Measurements from ENCODE around the gene KREMEN2.
"Not testable (repeated sequence)": the region's sequence is repeated elsewhere in the genome, so short reads cannot be mapped to it uniquely, and the experiment has no call there.

Gene KREMEN2, protein sequence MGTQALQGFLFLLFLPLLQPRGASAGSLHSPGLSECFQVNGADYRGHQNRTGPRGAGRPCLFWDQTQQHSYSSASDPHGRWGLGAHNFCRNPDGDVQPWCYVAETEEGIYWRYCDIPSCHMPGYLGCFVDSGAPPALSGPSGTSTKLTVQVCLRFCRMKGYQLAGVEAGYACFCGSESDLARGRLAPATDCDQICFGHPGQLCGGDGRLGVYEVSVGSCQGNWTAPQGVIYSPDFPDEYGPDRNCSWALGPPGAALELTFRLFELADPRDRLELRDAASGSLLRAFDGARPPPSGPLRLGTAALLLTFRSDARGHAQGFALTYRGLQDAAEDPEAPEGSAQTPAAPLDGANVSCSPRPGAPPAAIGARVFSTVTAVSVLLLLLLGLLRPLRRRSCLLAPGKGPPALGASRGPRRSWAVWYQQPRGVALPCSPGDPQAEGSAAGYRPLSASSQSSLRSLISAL

DNA sequence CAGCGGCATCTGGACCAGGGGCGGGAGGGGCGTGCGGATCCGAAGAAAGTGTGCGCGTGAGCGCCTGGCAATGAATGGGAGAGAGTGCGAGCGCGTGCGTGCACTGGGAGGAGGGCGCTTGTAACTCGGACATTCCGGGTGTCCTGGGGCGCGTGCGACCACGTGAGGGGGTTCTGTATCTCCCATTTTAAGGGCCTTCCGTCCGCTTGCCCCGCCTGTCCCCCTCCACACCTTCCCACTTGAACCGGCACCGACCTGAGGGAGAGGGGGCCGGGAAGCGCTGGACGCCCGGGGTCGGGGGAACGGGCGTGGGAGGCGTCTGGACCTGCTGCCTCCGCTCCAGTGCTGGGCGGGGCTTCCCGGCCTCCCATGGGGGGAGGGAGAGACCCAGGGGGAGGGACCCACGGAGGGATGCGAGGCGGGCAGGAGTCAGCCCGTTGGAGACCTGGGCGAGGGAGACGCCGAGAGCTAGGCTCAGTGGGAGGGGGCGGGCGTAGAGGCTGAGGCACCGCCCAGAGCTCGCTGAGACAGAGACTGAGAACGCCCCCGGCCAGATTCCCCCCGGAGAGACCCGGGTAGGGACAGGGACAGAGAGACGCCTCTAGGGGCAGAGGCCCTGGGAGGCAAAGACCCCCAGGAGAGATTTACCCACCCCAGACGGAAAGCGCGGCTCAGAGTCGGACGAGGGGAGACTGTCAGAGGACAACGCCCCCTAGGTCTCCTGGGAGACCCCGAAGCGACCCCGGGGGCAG is at the start of gene KREMEN2:
Gene KREMEN2 (plus strand): TSS at position 553 of the 752 bp plus-strand sequence. CDS start 246 bp downstream, outside the sequence.
- no peak for DNase-seq (ENCODE audit: low spot score)

DNA sequence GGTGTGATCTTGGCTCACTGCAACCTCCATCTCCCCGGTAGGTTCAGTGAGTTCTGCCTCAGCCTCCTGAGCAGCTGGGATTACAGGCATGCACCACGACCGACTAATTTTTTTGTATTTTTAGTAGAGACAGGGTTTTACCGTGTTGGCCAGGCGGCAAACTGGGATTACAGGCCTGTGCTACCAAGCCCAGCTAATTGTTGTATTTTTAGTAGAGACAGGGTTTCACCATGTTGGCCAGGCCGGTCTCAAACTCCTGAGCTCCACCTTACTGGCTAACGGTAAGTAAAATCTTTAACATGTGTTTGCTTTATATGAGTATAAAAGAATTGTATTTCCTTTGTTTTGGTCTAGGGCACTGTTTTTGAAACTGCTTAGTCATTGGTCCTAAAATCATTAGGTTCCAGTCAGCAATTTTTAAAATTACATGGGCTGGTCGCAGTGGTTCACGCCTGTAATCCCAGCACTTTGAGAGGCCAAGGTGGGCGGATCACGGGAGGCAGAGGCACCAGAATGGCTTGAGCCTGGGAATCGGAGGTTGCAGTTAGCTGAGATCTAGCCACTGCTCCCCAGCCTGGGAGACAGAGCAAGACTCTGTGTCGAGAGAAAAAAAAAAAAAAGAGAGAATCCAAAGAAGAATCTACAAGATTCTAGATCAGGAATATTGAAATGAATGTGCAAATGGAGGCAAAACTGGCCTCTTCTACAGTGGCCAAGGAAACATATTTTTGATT is 48.7 kb upstream of the KREMEN2 start:
- no peak for DNase-seq (ENCODE audit: low spot score)

DNA sequence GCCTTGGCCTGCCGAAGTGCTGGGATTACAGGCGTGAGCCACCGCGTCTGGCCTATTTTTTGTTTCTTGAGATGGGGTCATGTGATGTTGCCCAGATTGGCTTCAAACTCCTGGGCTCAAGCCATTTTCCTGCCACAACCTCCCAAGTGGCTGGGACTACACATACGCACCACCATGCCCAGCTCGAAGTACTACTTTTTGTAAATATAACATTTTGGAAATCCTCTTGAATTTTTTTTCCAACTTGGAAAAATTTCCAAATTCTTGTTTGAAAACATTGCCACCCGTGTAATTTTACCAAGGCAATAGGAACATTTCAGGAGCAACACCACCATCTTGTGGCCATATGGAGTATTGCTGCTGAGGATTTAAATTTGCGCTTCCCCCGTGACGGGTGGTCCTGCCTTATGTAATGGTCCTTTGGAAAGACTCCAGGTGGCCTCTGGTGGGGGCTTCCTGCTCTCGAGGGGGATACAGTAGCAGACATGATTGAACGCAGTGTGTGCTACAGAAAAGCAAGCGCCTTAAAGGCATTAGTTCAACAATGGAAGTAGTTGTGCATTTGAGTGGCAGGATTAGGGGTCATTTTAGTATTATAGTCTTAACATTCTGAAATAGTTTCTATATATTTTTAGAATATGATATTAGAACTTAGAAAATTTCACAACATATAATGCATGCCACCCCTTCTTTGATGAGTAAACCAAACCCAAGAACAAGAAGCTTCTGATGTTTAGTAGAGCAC is 44.4 kb upstream of the KREMEN2 start:
- peak; percentile 73 for DNase-seq (ENCODE audit: low spot score)

DNA sequence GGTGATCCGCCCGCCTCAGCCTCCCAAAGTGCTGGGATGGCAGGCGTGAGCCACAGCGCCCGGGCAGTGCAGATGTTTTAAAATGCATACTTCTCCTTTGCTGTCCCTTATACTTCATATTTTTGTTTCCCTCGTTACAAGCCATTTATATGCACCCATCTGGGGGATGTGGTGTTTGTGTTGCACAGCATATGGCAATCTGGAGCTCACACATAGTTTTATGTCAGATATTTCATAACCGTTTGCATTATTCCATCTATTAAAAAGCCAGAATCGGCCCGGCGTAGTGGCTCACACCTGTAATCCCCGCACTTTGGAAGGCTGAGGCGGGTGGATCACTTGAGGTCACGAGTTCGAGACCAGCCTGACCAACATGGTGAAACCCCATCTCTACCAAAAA is 40.6 kb upstream of the KREMEN2 start:
- DNase-seq (ENCODE audit: low spot score), result no peak

DNA sequence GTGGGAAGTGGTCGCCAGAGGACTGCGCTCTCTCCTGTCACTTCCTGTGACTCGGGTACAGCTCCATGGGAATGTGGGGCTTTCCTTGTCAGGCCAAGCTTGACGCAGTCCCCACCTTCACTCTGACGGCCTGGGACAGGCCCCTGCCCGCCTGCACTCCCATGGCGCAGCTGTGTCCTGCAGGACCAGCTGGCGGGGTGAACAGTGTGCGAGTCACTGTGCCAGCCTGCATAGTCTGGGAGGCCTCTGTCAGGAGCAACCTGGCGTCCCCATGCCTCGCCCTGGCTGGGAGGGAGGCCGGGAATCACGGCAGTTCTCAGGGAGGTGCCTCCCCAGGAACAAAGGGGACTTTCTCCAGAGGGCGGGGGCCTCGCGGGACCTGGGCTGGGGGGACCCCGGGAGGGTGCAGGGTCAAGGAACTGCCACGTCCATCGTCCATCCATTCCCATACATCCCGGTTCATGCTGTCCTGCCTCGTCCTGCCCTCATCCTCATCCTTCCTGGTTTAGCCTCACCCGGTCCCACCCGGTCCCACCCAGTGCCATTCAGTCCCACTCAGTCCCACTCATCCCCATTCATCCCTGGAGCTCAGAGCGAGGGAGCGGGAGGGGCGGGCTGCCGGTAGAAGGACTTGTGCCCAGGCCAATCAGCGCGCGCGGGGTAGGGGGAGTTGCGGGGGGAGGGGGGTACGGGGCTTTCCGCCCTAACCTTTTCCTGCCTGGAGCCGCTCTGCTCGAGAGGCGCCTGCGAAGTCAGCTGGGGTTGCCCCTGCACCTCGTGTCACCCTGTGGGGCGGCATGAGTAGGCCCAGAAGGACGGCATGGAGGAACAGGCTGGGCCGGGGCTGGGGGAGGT is 38.9 kb upstream of the KREMEN2 start:
- DNase-seq (ENCODE audit: low spot score), result no peak

GRCh38 chr16:2925951-2926649 is 38.0 kb upstream of the KREMEN2 start:
- no peak for DNase-seq (ENCODE audit: low spot score)

DNA sequence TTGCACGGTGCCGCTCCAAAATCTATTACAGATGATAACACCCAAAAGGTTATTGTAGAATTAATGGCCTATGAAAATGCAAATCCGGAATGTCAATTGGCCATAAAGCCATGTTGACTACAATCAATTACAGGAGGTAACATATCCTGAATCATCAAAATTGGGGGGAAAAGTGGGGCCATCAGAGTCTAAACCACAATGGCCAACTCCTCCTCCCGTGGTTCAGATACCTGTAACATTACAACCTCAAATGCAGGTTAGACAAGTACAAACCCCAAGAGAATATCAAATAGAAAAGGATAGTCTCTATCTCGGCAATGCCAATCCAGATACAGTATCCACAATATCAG is 37.5 kb upstream of the KREMEN2 start:
- no peak for DNase-seq (ENCODE audit: low spot score)

DNA sequence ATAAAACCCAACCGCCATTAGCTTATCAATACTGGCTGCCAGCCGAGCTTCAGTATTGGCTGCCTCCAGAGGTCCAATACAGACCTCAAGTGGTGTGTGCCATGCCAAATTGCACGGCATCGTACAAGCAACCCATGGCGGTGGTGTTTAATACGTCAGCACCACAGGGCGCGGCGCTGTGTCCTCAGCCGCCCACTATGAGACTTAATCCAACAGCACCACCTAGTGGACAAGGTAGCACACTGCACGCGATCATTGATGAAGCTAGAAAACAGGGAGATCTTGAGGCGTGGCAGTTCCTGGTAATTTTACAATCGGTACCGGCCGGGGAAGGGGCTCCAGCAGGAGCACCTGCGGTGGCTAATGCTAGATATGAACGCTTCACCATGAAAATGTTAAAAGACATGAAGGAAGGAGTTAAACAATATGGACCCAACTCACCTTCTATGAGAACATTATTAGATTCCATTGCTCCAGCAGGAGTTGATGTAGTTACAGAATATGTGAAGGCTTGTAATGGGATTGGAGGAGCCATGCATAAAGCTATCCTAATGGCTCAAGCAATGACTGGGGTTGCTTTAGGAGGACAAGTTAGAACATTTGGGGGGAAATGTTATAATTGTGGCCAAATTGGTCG is 36.9 kb upstream of the KREMEN2 start:
- DNase-seq (ENCODE audit: low spot score), result peak; percentile 83

DNA sequence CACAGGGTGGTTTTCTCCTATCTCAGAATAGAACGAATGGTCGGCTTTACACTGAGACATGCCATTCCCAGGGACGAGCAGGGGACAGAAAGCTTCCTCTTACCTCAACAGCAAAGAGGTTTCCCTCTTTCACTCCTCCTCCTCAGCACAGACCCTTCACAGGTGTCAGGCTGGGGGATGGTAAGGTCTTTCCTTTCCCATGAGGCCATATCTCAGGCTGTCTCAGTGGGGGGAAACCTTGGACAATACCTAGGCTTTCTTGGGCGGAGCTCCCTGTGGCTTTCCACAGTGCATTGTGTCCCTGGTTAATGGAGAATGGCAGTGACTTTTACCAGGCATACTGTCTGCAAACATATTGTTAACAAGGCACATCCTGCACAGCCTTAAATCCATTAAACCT is 35.9 kb upstream of the KREMEN2 start:
- DNase-seq (ENCODE audit: low spot score), result not testable (repeated sequence)

DNA sequence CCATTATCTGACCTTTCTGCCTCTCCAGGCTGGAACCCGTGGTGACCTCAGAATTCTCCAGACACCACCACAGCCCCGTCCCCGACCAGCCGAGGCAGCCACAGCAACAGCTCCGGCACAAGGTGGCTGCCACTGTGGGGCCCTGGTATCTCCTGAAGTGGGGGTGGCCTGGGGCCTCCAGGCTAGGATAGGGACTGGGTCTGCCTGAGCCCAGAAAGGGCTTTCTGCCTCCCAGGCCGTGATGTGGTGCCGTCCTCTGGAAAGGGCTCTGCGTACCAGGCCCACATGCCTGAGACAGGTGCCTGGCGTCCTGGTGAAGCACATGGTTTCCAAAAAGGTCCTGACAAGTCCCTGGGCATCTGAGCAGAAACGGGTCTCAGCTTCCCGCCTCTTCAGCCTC is 35.3 kb upstream of the KREMEN2 start:
- no peak for DNase-seq (ENCODE audit: low spot score)

GRCh38 chr16:2929693-2930092 is 34.4 kb upstream of the KREMEN2 start:
- DNase-seq (ENCODE audit: low spot score), result no peak

- DNase-seq (ENCODE audit: low spot score), result no peak
Measured at GRCh38 chr16:2930236-2930635, 33.8 kb upstream of the KREMEN2 start.

- DNase-seq (ENCODE audit: low spot score), result not testable (repeated sequence)
Measured at GRCh38 chr16:2931231-2931914, 32.7 kb upstream of the KREMEN2 start.

GRCh38 chr16:2933136-2933535 is 30.9 kb upstream of the KREMEN2 start:
- no peak for DNase-seq (ENCODE audit: low spot score)

- no peak for DNase-seq (ENCODE audit: low spot score)
Measured at GRCh38 chr16:2933701-2934100, 30.4 kb upstream of the KREMEN2 start.

- DNase-seq (ENCODE audit: low spot score), result no peak
Measured at GRCh38 chr16:2934450-2934849, 29.6 kb upstream of the KREMEN2 start.

- DNase-seq (ENCODE audit: low spot score), result no peak
Measured at GRCh38 chr16:2936436-2937011, 27.6 kb upstream of the KREMEN2 start.

GRCh38 chr16:2937170-2937569 is 26.9 kb upstream of the KREMEN2 start:
- DNase-seq (ENCODE audit: low spot score), result no peak

GRCh38 chr16:2938206-2938605 is 25.9 kb upstream of the KREMEN2 start:
- no peak for DNase-seq (ENCODE audit: low spot score)

All from globus pallidus (tissue), 1 donor.